K562 (cell line): ENCODE results near the gene REEP3. TPM values are rescaled to one million over a fixed set of nuclear protein-coding genes. Genes with fewer than 3 reads are reported as not detected.

ENCODE experiments used
- ATAC-seq: fragments of 200-7000 bp; cut with Tn5 transposase; 3 replicates; pipeline ENCODE4 v1.9.1; 2020; ENCODE audit warnings: moderate library complexity
- BruUV-seq: library from RNA; stranded (reverse); fragments of 400-500 nt; replicated peaks from 2 replicates; lab custom pipeline; 2021; lab: Mats Ljungman, UMichigan
- CTCF ChIA-PET: fragments of 300-600 bp; formaldehyde crosslinking; extraction: SDS; loops from one replicate; lab custom pipeline; 2021; ENCODE audit warnings: low intra/inter-chr PET ratio; lab: Yijun Ruan, JAX
- POLR2A ChIA-PET: fragments of 300-600, 350-650 bp; sonication (Branson Sonifier 250); formaldehyde crosslinking; extraction: SDS; loops from one replicate; lab custom pipeline; 2021; ENCODE audit warnings: antibody characterized with exemption, inconsistent platforms; lab: Yijun Ruan, JAX
- DNase-seq, 4 experiments: peaks; one replicate each; pipeline versions ENCODE4 v3.0.0 to v3.0.0-alpha.2; 2011 to 2018; ENCODE audit warnings: low spot score in 3 of 4, mixed read lengths in 3 of 4; ENCODE audit errors: extremely low read depth in 1 of 4
- FAIRE-seq: peaks from 2 replicates; lab custom pipeline; 2011; peaks lifted over from hg19 to GRCh38; lab: Jason Lieb, UNC
- H2AFZ ChIP-seq: 2 replicates; pipeline ENCODE4 v1.6.0; 2011; ENCODE audit warnings: low read depth, low read length, control low read depth, inconsistent platforms
- H3K27ac ChIP-seq: fragments of 200-600 bp; 3 replicates; pipeline ENCODE4 v1.8.0; 2011; ENCODE audit warnings: low read depth, mild to moderate bottlenecking, control low read depth, inconsistent platforms, low read length, moderate library complexity, mixed read lengths; ENCODE audit errors: extremely low read depth
- H3K27me3 ChIP-seq, 2 experiments: fragments of 300-600 bp in 1 of 2; 2 replicates in 1 of 2; 3 replicates in 1 of 2; pipeline versions ENCODE4 v1.6.0 to v1.8.0; 2011; ENCODE audit warnings: inconsistent platforms in 2 of 2, low read length in 2 of 2, mild to moderate bottlenecking in 1 of 2, mixed read lengths in 1 of 2, moderate library complexity in 1 of 2; ENCODE audit not compliant: control insufficient read depth in 2 of 2, insufficient read depth in 2 of 2
- H3K36me3 ChIP-seq: fragments of 300-600 bp; 3 replicates; pipeline ENCODE4 v1.8.0; 2011; ENCODE audit warnings: mild to moderate bottlenecking, low read length, inconsistent platforms; ENCODE audit not compliant: control insufficient read depth, insufficient read depth
- H3K4me1 ChIP-seq, 2 experiments: fragments of 200-600 bp in 1 of 2; replicated peaks in 1 of 2; 2 replicates in 1 of 2; 3 replicates in 1 of 2; pipeline versions ENCODE4 v1.5.1 to v1.8.0; 2011; ENCODE audit warnings: inconsistent platforms in 2 of 2, low read length in 2 of 2, mild to moderate bottlenecking in 1 of 2, mixed read lengths in 1 of 2, moderate library complexity in 1 of 2; ENCODE audit not compliant: control insufficient read depth in 2 of 2, insufficient read depth in 2 of 2
- H3K4me2 ChIP-seq: 2 replicates; pipeline ENCODE4 v1.6.1; 2011; ENCODE audit warnings: low read length, control low read depth, inconsistent platforms, mixed read lengths; ENCODE audit not compliant: insufficient read depth
- H3K4me3 ChIP-seq: fragments of 200-600 bp; sonication (generic), shearing (Covaris generic); 2 replicates; pipeline ENCODE4 v1.5.1; 2016; ENCODE audit warnings: control low read depth, inconsistent platforms
- H3K79me2 ChIP-seq: fragments of 200-600 bp; 3 replicates; pipeline ENCODE4 v1.8.0; 2011; ENCODE audit warnings: low read length, inconsistent platforms; ENCODE audit not compliant: control insufficient read depth, insufficient read depth
- H3K9ac ChIP-seq, 2 experiments: 2 replicates each; pipeline versions ENCODE4 v1.6.0 to v1.6.1; 2011; ENCODE audit warnings: low read depth in 2 of 2, low read length in 2 of 2, control low read depth in 1 of 2, inconsistent platforms in 1 of 2, mild to moderate bottlenecking in 1 of 2, mixed read lengths in 1 of 2; ENCODE audit not compliant: insufficient read depth in 1 of 2
- H3K9me1 ChIP-seq: one replicate; pipeline ENCODE4 v1.6.0; 2011; ENCODE audit warnings: inconsistent platforms, mild to moderate bottlenecking, low read length, moderate library complexity; ENCODE audit not compliant: control insufficient read depth, insufficient read depth
- H3K9me3 ChIP-seq: replicated peaks from 2 replicates; pipeline ENCODE4 v1.5.1; 2011; ENCODE audit warnings: low read depth, low read length, inconsistent platforms; ENCODE audit not compliant: control insufficient read depth, insufficient read depth
- H4K20me1 ChIP-seq: replicated peaks from 2 replicates; pipeline ENCODE4 v1.6.1; 2011; ENCODE audit warnings: low read length, inconsistent platforms, mixed read lengths; ENCODE audit not compliant: control insufficient read depth, insufficient read depth
- ARID1B ChIP-seq: fragments of 450-650 bp; IDR thresholded peaks from 2 replicates; pipeline ENCODE4 v1.6.1; 2016; ENCODE audit warnings: antibody characterized with exemption, mild to moderate bottlenecking, inconsistent platforms
- CBFB ChIP-seq: sonication (generic); formaldehyde crosslinking; IDR thresholded peaks from 2 replicates; pipeline ENCODE4 v1.4.0; 2020; ENCODE audit warnings: mild to moderate bottlenecking, missing genetic modification reagents
- CTBP1 ChIP-seq: fragments of 450-650 bp; IDR thresholded peaks from 2 replicates; pipeline ENCODE4 v1.6.1; 2016; ENCODE audit warnings: borderline replicate concordance
- CXXC5 ChIP-seq: fragments of 250-450 bp; sonication (Bioruptor Pico); IDR thresholded peaks from 2 replicates; pipeline ENCODE4 v1.8.0; 2022; ENCODE audit warnings: inconsistent platforms, mild to moderate bottlenecking, moderate library complexity
- EP400 ChIP-seq: fragments of 450-650 bp; IDR thresholded peaks from 2 replicates; pipeline ENCODE4 v1.6.1; 2017; ENCODE audit warnings: antibody characterized with exemption, mild to moderate bottlenecking, moderate library complexity
- FOXM1 ChIP-seq, 2 experiments: fragments of 450-650 bp in 1 of 2; sonication (generic) in 1 of 2; formaldehyde crosslinking in 1 of 2; IDR thresholded peaks; 2 replicates each; pipeline versions ENCODE4 v1.6.1 to v1.9.0; 2017 to 2022; ENCODE audit warnings: low read depth in 2 of 2, mild to moderate bottlenecking in 2 of 2, missing genetic modification reagents in 1 of 2, moderate library complexity in 1 of 2
- GABPB1 ChIP-seq: sonication (generic); formaldehyde crosslinking; IDR thresholded peaks from 2 replicates; pipeline ENCODE4 v1.8.0; 2022; ENCODE audit warnings: mild to moderate bottlenecking, missing genetic modification reagents
- IFI16 ChIP-seq: fragments of 250-450 bp; sonication (Bioruptor Pico); IDR thresholded peaks from 2 replicates; pipeline ENCODE4 v2.1.2; 2022; ENCODE audit warnings: mild to moderate bottlenecking, inconsistent platforms
- JUND ChIP-seq, 2 experiments: IDR thresholded peaks; 2 replicates in 1 of 2; 3 replicates in 1 of 2; pipeline ENCODE4 v1.6.1; 2011; ENCODE audit warnings: borderline replicate concordance in 2 of 2, low read depth in 2 of 2, low read length in 2 of 2, improper control_type of control experiment in 1 of 2, missing biosample characterization in 1 of 2, missing genetic modification characterization in 1 of 2, missing genetic modification reagents in 1 of 2
- KDM1A ChIP-seq, 2 experiments: fragments of 450-650 bp; IDR thresholded peaks; 2 replicates each; pipeline ENCODE4 v1.6.1; 2016; ENCODE audit warnings: mild to moderate bottlenecking in 2 of 2
- KDM2B ChIP-seq: fragments of 250-450 bp; sonication (Bioruptor Pico); IDR thresholded peaks from 2 replicates; pipeline ENCODE4 v1.8.0; 2021; ENCODE audit warnings: mild to moderate bottlenecking, moderate library complexity
- LCOR ChIP-seq: sonication (generic); formaldehyde crosslinking; IDR thresholded peaks from 2 replicates; pipeline ENCODE4 v1.8.0; 2022; ENCODE audit warnings: mild to moderate bottlenecking, missing genetic modification reagents
- NEUROD1 ChIP-seq: fragments of 150-350 bp; IDR thresholded peaks from 2 replicates; pipeline ENCODE4 v1.6.1; 2014; ENCODE audit warnings: borderline replicate concordance, low read length, low read depth; ENCODE audit not compliant: partially characterized antibody
- OTX1 ChIP-seq: fragments of 450-650 bp; formaldehyde crosslinking; IDR thresholded peaks from 2 replicates; pipeline ENCODE4 v1.4.0; 2022; ENCODE audit warnings: mild to moderate bottlenecking
- PYGO2 ChIP-seq: fragments of 450-650 bp; IDR thresholded peaks from 2 replicates; pipeline ENCODE4 v1.6.1; 2016; ENCODE audit warnings: mild to moderate bottlenecking, missing genetic modification characterization, moderate library complexity, missing compliant biosample characterization
- RBBP5 ChIP-seq: fragments of 200-600 bp; sonication (generic); IDR thresholded peaks from 2 replicates; pipeline ENCODE4 v1.6.1; 2012; ENCODE audit warnings: borderline replicate concordance, mild to moderate bottlenecking, low read length, control low read depth, inconsistent platforms; ENCODE audit not compliant: insufficient read depth, poor library complexity, severe bottlenecking
- SMARCB1 ChIP-seq: IDR thresholded peaks from 2 replicates; pipeline ENCODE4 v1.6.1; 2011; ENCODE audit warnings: improper control_type of control experiment, low read depth; ENCODE audit not compliant: insufficient read length
- SREBF2 ChIP-seq: sonication (generic); formaldehyde crosslinking; IDR thresholded peaks from 2 replicates; pipeline ENCODE4 v1.4.0; 2020; ENCODE audit warnings: mild to moderate bottlenecking, missing genetic modification reagents
- ZBTB17 ChIP-seq: fragments of 450-650 bp; formaldehyde crosslinking; IDR thresholded peaks from 2 replicates; pipeline ENCODE4 v1.4.0; 2020; ENCODE audit warnings: mild to moderate bottlenecking
- ZFX ChIP-seq: sonication (generic); formaldehyde crosslinking; IDR thresholded peaks from 2 replicates; pipeline ENCODE4 v1.8.0; 2022; ENCODE audit warnings: mild to moderate bottlenecking, missing genetic modification reagents, moderate library complexity
- ZNF274 ChIP-seq: IDR thresholded peaks from 2 replicates; pipeline ENCODE4 v1.6.1; 2011; ENCODE audit warnings: low read depth, mild to moderate bottlenecking, low read length, moderate library complexity, borderline replicate concordance
- WGBS: fragments of 100-300 bp; shearing (Covaris generic); methylation state at CpG from one replicate; pipeline ENCODE4 v1.1.6; 2016; ENCODE audit warnings: low coverage, mixed read lengths; ENCODE audit not compliant: insufficient coverage; ENCODE audit errors: missing lambda C conversion rate; 5-methylcytosine and 5-hydroxymethylcytosine counted together
- in situ Hi-C: fragments of 300-500 bp; cut with MboI; formaldehyde crosslinking; loops from 4 replicates; pipeline ENCODE4 v1.15.0; 2018; ENCODE audit warnings: inconsistent platforms, mixed read lengths
- intact Hi-C: fragments of 100-400 bp; cut with micrococcal nuclease; formaldehyde crosslinking; loops from 2 replicates; pipeline ENCODE4 v1.14.2; 2022
- polyA plus RNA-seq, 8 experiments: library from polyadenylated mRNA; depleted of rRNA in 4 of 8; stranded (reverse) in 5 of 8; unstranded in 3 of 8; fragments of >200 nt; fragmentation: Nextera tagmentation in 2 of 8; fragmentation: Illumina TruSeq in 1 of 8; extraction: Ambion mirVana in 2 of 8; extraction: Trizol in 1 of 8; gene quantifications; 2 replicates each; pipeline versions ENCODE4 v1.2.1 to v1.2.3, GENCODE V29; 2011 to 2014; ENCODE audit warnings: inconsistent platforms in 1 of 8, missing spikeins in 1 of 8
- total RNA-seq, 7 experiments: library from RNA; depleted of rRNA in 6 of 7; stranded (reverse); fragments of >200 nt in 6 of 7; fragmentation: Illumina TruSeq in 2 of 7; extraction: Trizol in 2 of 7; gene quantifications; 2 replicates each; pipeline versions ENCODE4 v1.2.1 to v1.2.3, GENCODE V29; 2011 to 2021; ENCODE audit warnings: low replicate concordance in 1 of 7

Gene REEP3
- total and polyA plus RNA-seq, 9 of the 15 experiments (the other 6 are each of a cell fraction or from before 2014, with no cell fraction given) = 3.4 to 13.4 (median 9.2) TPM

GRCh38 chr10:63630085-63630930, 109.1 kb downstream of the REEP3 start:
- Histone ChIP-seq H3K36me3 (no peaks in the 10 kb centered on the region), H3K4me3 (peak overlapping the region; percentile 60), H3K9ac (peak overlapping the region; percentile 73 to 92), H4K20me1 (no peaks in the 10 kb centered on the region), H3K4me2 (peak overlapping the region; percentile 90), H3K4me1 (peaks cover 19 to 20% of the 10 kb centered on the region in 2 experiments; a peak in 4 of 5 replicates), H3K27ac (peak overlapping the region; percentile 73), H3K9me1 (no peaks in the 10 kb centered on the region), H2AFZ (peak overlapping the region; percentile 97), H3K79me2 (no peaks in the 10 kb centered on the region), H3K9me3 (no peaks in the 10 kb centered on the region), H3K27me3 (no peaks in the 10 kb centered on the region)
- in situ Hi-C loops (loop anchor here (5.0 to 25.0 kb wide), 2 partner anchors 92 to 418 kb away; no protein-coding TSS in a partner anchor), intact Hi-C loops (loop anchor here (1.0 to 2.0 kb wide), 3 partner anchors 90 to 362 kb away; partner anchors contain the start of gene JMJD1C)
- FAIRE-seq = peak; percentile 52
- WGBS = 1% methylated on average over 34 of the region's 70 CpGs
- POLR2A ChIA-PET = interaction anchor here (0.5 to 4.7 kb wide), 21 partner anchors 9 to 463 kb away, joined by 3 to 33 read pairs (median 3); no protein-coding TSS in a partner anchor
- peak; percentile 95 to 98 (median 96) for DNase-seq
- no TSS peak for BruUV-seq
- peak; percentile 90 for ATAC-seq
- CTCF ChIA-PET = interaction anchor here (0.5 to 2.1 kb wide), 3 partner anchors 166 to 413 kb away, joined by 3 to 17 read pairs (median 4); no protein-coding TSS in a partner anchor
- TF ChIP-seq FOXM1 (IDR thresholded peaks at IDR 0.05; ENCODE audit: low read depth) = peak; percentile 56; the same call in 1 of the 2 replicates
- TF ChIP-seq FOXM1 (CRISPR knock-in tag; IDR thresholded peaks at IDR 0.05; ENCODE audit: low read depth) = no peak
- no peak for TF ChIP-seq SREBF2 (CRISPR knock-in tag)
- peak; percentile 60 to 66 for TF ChIP-seq KDM1A (IDR thresholded peaks at IDR 0.05)
- TF ChIP-seq LCOR = 0 out of 2 replicates have a peak, but pooled peaks have one; percentile 59
- peak; percentile 42 for TF ChIP-seq NEUROD1
- TF ChIP-seq CXXC5 = peak; percentile 56
- no peak for TF ChIP-seq SMARCB1
- peak; percentile 62; the same call in 1 of the 2 replicates for TF ChIP-seq ZBTB17 (CRISPR knock-in tag)
- no peak for TF ChIP-seq CBFB (CRISPR knock-in tag)
- TF ChIP-seq IFI16 (CRISPR knock-in tag) = no peak
- peak; percentile 77 for TF ChIP-seq ARID1B
- 0 out of 2 replicates have a peak, but pooled peaks have one; percentile 14 for TF ChIP-seq OTX1 (CRISPR knock-in tag)
- TF ChIP-seq CTBP1 = peak; percentile 93
- peak; percentile 71; the same call in 1 of the 2 replicates for TF ChIP-seq ZNF274
- no peak for TF ChIP-seq PYGO2 (tag)
- TF ChIP-seq RBBP5 = no peak
- peak; percentile 57; the same call in 1 of the 2 replicates for TF ChIP-seq GABPB1 (CRISPR knock-in tag)
- peak; percentile 18; the same call in 1 of the 2 replicates for TF ChIP-seq EP400
- peak; percentile 51; the same call in 1 of the 2 replicates for TF ChIP-seq KDM2B (CRISPR knock-in tag)
- TF ChIP-seq ZFX (CRISPR knock-in tag) = peak; percentile 67
- peak; percentile 66; the same call in 1 of the 2 replicates for TF ChIP-seq JUND (IDR thresholded peaks at IDR 0.05; ENCODE audit: borderline replicate concordance, low read depth, low read length)
- TF ChIP-seq JUND (tag; IDR thresholded peaks at IDR 0.05; ENCODE audit: borderline replicate concordance, low read depth, low read length) = no peak; the same call in 2 of the 3 replicates
